Measurements from ENCODE around the gene RNASE8. TPM values are rescaled to one million over a fixed set of nuclear protein-coding genes. Genes with fewer than 3 reads are reported as not detected.

Gene RNASE8, protein sequence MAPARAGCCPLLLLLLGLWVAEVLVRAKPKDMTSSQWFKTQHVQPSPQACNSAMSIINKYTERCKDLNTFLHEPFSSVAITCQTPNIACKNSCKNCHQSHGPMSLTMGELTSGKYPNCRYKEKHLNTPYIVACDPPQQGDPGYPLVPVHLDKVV
- total RNA-seq, result not detected

GRCh38 chr14:21057803-21058675 is at the start of gene RNASE8:
Gene RNASE8 (plus strand): TSS chr14:21057822. CDS start chr14:21057893, 71 bp downstream.

GRCh38 chr14:21024585-21025370 is 32.8 kb upstream of the RNASE8 start, which contains the start of gene NDRG2:
Gene NDRG2 (minus strand): TSS chr14:21025061. CDS start chr14:21023315, 1,746 bp downstream.

GRCh38 chr14:21029917-21030316 is 27.7 kb upstream of the RNASE8 start, which contains the start of gene TPPP2:
Gene TPPP2 (plus strand): TSS chr14:21030217. CDS start chr14:21030582, 365 bp downstream.

DNA sequence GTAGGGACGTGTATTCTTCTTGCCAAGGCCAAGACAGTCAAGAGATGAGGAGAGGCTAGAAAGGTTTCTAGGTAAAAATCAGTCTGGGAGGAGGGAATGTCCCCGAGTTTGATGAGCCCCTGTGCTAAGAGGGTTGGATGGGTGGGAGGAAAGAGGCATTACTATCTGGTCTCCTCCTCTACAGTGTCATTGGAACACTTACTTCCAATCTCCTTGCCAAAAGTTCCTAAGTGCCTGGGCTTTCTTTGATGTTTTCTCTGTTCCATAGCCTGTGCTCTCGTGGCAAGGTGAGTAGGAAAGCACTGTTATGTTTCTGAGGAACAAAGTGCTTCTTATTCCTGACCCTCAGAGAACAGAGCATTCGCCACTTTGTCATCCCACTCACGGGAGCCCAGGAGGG is 22.9 kb upstream of the RNASE8 start, which contains the start of gene RNASE13:
Gene RNASE13, minus strand, starts transcription at position 101 of the 400 bp plus-strand sequence. CDS start 519 bp downstream, outside the sequence.

DNA sequence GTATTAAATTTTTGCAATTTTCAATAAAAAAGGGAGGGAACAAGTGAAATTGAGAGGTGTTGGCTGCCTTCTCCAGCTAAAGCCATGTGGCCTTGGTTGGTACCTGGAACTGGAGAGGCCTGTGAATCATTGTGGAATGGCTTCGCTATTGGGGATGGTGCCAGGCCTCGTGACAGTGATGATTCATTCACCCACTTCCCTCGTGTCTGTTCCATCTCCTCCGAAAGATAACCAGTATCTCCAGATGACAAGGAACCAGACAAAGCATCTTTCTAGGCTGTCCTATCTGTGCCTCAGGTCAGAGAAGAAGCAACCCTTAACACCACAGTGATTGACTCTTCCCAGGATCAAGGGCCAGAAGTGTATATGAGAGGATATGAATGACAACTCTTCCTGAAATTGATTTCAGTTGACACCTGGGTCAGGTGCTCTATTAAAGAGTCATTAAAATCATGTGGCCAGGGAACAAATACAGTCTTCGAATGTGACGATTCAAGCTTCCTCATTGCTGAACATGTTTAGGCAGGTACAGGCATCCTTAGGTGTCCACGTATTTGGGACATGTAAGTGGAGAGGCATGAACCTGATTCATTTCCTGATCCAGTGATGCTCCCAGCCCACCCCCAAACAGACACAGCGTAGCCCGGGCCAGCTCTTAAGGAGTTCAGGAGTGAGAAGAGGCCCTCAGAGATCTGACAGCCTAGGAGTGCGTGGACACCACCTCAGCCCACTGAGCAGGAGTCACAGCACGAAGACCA is 15.8 kb upstream of the RNASE8 start, which contains the start of gene RNASE7:
Gene RNASE7, plus strand, starts transcription at position 687 of the 758 bp plus-strand sequence. CDS start 631 bp downstream, outside the sequence.

DNA sequence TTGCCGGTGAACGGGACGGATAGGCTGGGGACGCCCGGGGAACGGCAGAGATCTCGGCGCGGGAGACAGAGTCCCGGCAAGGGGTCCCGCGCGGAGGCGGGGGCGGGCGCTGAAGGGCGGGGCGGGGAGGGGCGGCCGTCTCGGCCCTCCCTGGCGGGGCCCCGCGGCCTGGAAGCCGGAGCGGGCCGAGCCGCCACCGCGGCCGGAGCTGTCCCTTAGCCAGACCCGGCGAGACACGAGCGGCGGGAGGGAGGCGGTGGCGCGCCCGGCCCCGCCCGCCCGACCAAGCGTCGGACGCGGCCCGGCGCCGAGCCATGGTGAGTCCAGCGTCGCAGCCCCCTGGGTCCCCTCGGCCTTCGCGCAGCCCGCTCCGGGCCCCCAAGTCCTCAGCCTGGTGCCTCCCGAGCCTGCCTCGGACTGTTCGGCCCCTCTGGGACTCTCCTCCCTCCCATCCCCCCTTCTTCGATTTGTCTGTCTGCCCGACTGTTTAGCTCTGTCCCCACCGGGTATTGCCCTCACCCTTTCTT is 12.5 kb downstream of the RNASE8 start, which contains the start of gene ARHGEF40:
Gene ARHGEF40, plus strand, starts transcription at position 222 of the 527 bp plus-strand sequence. Its CDS starts 93 bp downstream, at position 315.

DNA sequence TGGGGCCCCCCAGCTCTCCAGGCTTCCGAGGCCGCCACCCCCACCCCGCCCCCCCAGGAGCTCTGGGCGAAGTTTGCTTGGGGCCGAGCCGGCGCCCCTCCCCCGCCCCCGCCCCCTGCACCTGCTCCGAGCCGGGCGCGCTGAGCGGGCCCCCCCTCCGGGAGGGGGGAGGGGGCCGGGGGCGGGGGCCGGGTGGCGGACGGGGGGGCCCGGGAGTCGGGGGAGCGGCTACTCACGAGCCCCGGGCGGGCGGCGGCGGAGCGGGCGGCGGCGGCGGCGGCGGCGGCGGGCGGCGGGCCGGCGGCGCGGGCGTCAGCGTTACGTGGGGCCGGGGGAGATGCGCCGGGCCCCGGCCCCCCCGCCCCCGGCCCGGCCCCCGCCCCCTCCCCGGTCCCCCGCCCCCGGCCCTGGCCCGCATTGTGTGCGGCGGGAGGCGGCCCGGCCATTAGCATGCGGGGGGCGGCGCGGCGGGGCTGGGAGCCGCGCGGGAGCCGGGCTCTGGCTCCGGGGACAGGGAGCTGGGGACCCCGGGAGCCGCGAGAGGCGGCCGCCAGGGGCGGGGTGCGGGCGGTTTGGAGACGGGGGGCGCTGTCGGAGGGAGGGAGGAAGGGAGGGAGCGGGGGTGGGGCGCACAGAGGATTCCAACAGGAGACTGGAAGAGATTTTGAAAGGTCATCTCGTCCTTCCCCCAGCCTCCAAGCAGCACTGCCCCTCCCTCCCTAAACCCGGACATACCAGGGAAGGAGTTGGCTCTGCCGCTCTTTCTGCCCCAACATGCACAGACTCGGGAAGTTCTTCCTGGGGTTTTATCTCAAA is 40.7 kb downstream of the RNASE8 start, which contains the start of gene ZNF219:
Gene ZNF219, minus strand, starts transcription at position 580 of the 816 bp plus-strand sequence. CDS start 5,064 bp downstream, outside the sequence.

DNA sequence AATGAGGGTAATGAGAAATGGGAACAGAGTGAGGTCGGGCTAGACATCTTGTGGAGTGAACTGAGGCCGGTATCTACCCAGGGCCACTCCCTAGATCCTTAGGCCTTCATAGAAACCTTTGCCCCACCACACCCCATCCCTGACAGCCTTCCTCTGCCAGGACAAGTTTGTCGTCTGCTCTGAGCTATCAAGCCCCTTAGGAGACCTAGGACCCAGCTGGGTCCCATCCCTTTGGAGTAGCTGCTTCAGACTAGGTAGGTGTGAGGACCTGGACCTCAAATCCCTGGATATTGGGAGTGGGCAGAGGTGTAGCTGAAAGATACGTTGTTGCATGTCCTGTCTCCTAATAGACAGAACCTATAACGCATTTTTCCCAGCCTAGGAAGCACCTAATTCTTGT is 43.3 kb downstream of the RNASE8 start, which contains the start of gene TMEM253:
Gene TMEM253, plus strand, starts transcription at position 136 of the 400 bp plus-strand sequence. CDS start 278 bp downstream, outside the sequence.

Other genes starting within 250 kb of the RNASE8 start
- gene RNASE3, start 166.4 kb upstream of the RNASE8 start, total RNA-seq, result not detected
- not detected for gene RNASE2, start 102.3 kb upstream of the RNASE8 start, total RNA-seq
- gene METTL17, start 67.8 kb upstream of the RNASE8 start, total RNA-seq, result 78.3 TPM
- gene SLC39A2, start 58.5 kb upstream of the RNASE8 start, total RNA-seq, result 0.49 TPM
- gene NDRG2, start 32.8 kb upstream of the RNASE8 start, total RNA-seq, result 113 TPM
- not detected for gene TPPP2, start 27.6 kb upstream of the RNASE8 start, total RNA-seq
- gene RNASE13, start 23.0 kb upstream of the RNASE8 start, total RNA-seq, result not detected
- 0.55 TPM for gene RNASE7, start 15.5 kb upstream of the RNASE8 start, total RNA-seq
- gene ARHGEF40, start 12.5 kb downstream of the RNASE8 start, total RNA-seq, result 80.2 TPM
- gene ZNF219, start 40.8 kb downstream of the RNASE8 start, total RNA-seq, result 32.1 TPM
- gene TMEM253, start 43.2 kb downstream of the RNASE8 start, total RNA-seq, result not detected
- not detected for gene OR5AU1, start 98.2 kb downstream of the RNASE8 start, total RNA-seq
- 598 TPM for gene HNRNPC, start 211.6 kb downstream of the RNASE8 start, total RNA-seq
- 32.9 TPM for gene RPGRIP1, start 222.3 kb downstream of the RNASE8 start, total RNA-seq